Vagina (tissue), 2 donors: ENCODE results near the gene DPP6.

Source experiments
- CTCF ChIP-seq, 3 experiments: fragments of 450-650 bp in 2 of 3; fragments of 200-600 bp in 1 of 3; sonication (generic) in 1 of 3; IDR thresholded peaks; one replicate each; pipeline ENCODE4 v1.5.1; 2017 to 2019; ENCODE audit warnings: antibody characterized with exemption in 3 of 3, mild to moderate bottlenecking in 2 of 3, moderate library complexity in 2 of 3
- POLR2A ChIP-seq, 2 donors: fragments of 450-650 bp; IDR thresholded peaks; one replicate each; pipeline ENCODE4 v1.6.1; 2017; ENCODE audit warnings: antibody characterized with exemption in 2 of 2, mild to moderate bottlenecking in 2 of 2, moderate library complexity in 2 of 2
- POLR2AphosphoS5 ChIP-seq, 2 donors: sonication (generic); formaldehyde crosslinking; IDR thresholded peaks; one replicate each; pipeline ENCODE4 v1.9.0; 2017; ENCODE audit warnings: antibody characterized with exemption in 2 of 2, mild to moderate bottlenecking in 2 of 2, low read depth in 1 of 2; ENCODE audit not compliant: insufficient read depth in 1 of 2

GRCh38 chr7:154679379-154680053, 627.3 kb downstream of the DPP6 start:
- TF ChIP-seq CTCF (IDR thresholded peaks at IDR 0.05) = no peak
- TF ChIP-seq POLR2A (IDR thresholded peaks at IDR 0.05) = no peak
- no peak for TF ChIP-seq POLR2AphosphoS5 (IDR thresholded peaks at IDR 0.05; ENCODE audit: insufficient read depth in 1 of 2, low read depth in 1 of 2)
